Activated naive CD8-positive, alpha-beta T cell treated with anti-CD3 and anti-CD28 coated beads, Interleukin-2, amount 50 U/mL, for 24 hours (primary cell): ENCODE data around the gene ARMH4.
"Not testable (repeated sequence)": the region's sequence is repeated elsewhere in the genome, so short reads cannot be mapped to it uniquely, and the experiment has no call there.

Source experiments
- ATAC-seq: fragments of 150-1000 bp; cut with Tn5 transposase; one replicate; pipeline ENCODE4 v1.10.0; 2021
- DNase-seq: peaks from one replicate; pipeline ENCODE4 v3.0.0; 2021
- H3K27ac Mint-ChIP-seq: one replicate; pipeline ENCODE4 v1.8.0; 2021; ENCODE audit warnings: mild to moderate bottlenecking, mixed read lengths
- H3K27me3 Mint-ChIP-seq: one replicate; pipeline ENCODE4 v1.8.0; 2021; ENCODE audit warnings: mixed read lengths
- H3K36me3 Mint-ChIP-seq: one replicate; pipeline ENCODE4 v1.8.0; 2021; ENCODE audit warnings: low read depth, mixed read lengths
- H3K4me1 Mint-ChIP-seq: one replicate; pipeline ENCODE4 v1.8.0; 2021; ENCODE audit warnings: mixed read lengths
- H3K4me3 Mint-ChIP-seq: one replicate; pipeline ENCODE4 v1.8.0; 2021; ENCODE audit warnings: mild to moderate bottlenecking, moderate library complexity, mixed read lengths
- H3K9me3 Mint-ChIP-seq: one replicate; pipeline ENCODE4 v1.8.0; 2021; ENCODE audit warnings: mixed read lengths

The ARMH4 gene

DNA sequence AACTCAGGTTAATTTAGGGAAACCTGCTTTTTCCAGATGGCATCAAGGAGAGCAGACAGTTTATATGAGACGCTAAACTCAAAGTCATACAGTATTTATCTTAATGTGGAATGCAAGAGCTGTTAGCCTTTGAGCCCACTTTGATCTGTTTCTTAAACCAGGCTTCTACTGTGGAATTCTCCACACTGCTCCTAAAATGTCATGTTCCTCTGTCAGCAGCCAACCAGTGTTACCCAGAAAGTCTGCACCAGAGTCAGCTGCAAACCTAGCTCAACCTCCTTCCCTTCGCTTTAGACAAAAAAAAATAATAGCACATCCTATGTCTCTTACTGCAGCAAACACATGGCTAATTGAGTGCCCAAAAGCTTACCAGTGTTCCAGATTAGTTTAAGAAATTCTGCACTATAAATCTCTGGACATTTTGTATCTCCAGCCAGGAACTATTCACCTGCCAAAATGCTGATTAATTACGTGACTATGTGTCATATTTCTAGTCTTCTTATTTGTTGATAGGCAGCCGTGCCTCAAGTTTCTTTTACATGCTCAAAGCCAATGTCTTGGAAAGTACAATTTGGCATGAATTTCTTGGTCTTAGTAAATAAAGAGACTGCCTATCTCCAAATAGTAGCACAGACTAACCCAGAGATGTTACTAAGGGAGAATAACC is 21.8 kb downstream of the ARMH4 start:
- no peak for ATAC-seq
- no peak overlapping the region for H3K27ac Mint-ChIP-seq
- no peak overlapping the region for H3K4me3 Mint-ChIP-seq
- no peak for DNase-seq
- no peaks in the 10 kb centered on the region for H3K27me3 Mint-ChIP-seq
- no peaks in the 10 kb centered on the region for H3K36me3 Mint-ChIP-seq
- no peaks in the 10 kb centered on the region for H3K4me1 Mint-ChIP-seq
- H3K9me3 Mint-ChIP-seq: peaks cover 11% of the 10 kb centered on the region

- DNase-seq (no peak), ATAC-seq (no peak)
- H3K4me3 Mint-ChIP-seq: no peak overlapping the region
- H3K36me3 Mint-ChIP-seq: no peaks in the 10 kb centered on the region
- peaks cover 11% of the 10 kb centered on the region for H3K9me3 Mint-ChIP-seq
- H3K4me1 Mint-ChIP-seq: no peaks in the 10 kb centered on the region
- H3K27ac Mint-ChIP-seq: no peak overlapping the region
- H3K27me3 Mint-ChIP-seq: no peaks in the 10 kb centered on the region
These were observed 22.8 kb downstream of the ARMH4 start for GRCh38 chr14:58129208-58129607.

- peaks cover 11% of the 10 kb centered on the region for H3K9me3 Mint-ChIP-seq
- no peak overlapping the region for H3K27ac Mint-ChIP-seq
These were observed 23.6 kb downstream of the ARMH4 start for GRCh38 chr14:58128416-58128815.

DNA sequence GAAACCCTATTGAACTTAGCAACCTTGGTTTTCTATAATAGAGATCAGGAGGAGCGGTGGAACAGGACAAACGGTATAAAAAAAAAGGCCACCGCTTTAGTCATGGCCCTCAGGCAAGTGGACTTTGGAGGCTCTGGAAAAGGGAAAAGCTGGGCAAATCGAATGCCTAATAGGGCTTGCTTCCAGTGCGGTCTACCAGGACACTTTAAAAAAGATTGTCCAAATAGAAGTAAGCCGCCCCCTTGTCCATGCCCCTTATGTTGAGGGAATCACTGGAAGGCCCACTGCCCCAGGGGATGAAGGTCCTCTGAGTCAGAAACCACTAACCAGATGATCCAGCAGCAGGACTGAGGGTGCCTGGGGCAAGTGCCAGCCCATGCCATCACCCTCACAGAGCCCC is 29.5 kb downstream of the ARMH4 start:
- H3K4me1 Mint-ChIP-seq, ATAC-seq, H3K4me3 Mint-ChIP-seq, DNase-seq, H3K36me3 Mint-ChIP-seq, H3K27ac Mint-ChIP-seq, H3K27me3 Mint-ChIP-seq: not testable (repeated sequence)
- peaks cover 11% of the 10 kb centered on the region for H3K9me3 Mint-ChIP-seq

More at GRCh38 chr14:58128416-58128815, 23.6 kb downstream of the ARMH4 start:
- Mint-ChIP-seq H3K4me1 (no peaks in the 10 kb centered on the region), H3K36me3 (no peaks in the 10 kb centered on the region), H3K27me3 (no peaks in the 10 kb centered on the region), H3K4me3 (no peak overlapping the region)
- ATAC-seq: no peak
- DNase-seq: no peak

- Mint-ChIP-seq H3K4me1 (no peaks in the 10 kb centered on the region), H3K4me3 (no peak overlapping the region), H3K9me3 (peaks cover 11% of the 10 kb centered on the region), H3K27ac (no peak overlapping the region), H3K36me3 (no peaks in the 10 kb centered on the region), H3K27me3 (peaks cover 7% of the 10 kb centered on the region)
- DNase-seq (no peak), ATAC-seq (no peak)
These were observed 30.4 kb downstream of the ARMH4 start for GRCh38 chr14:58121530-58122186.

DNA sequence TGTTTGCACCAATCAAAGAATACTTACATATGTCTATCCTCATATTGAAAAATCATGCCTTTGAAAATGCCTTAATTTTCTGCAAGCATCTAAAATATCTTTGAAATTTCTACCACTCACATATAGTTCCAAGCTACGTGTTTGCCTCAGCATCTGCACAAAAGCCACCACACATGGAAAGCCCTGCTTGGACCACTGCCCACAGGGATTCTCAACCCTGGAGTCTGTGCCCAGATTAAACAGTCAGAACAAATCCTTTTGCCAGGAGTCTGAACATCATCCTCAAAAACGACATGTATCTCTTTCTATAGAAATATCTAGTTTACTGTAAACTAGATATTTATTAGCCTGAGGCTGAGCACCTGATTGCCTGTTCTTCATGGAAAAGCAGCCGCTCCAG is 32.6 kb downstream of the ARMH4 start:
- Mint-ChIP-seq H3K9me3 (no peaks in the 10 kb centered on the region), H3K4me3 (no peak overlapping the region), H3K27me3 (peaks cover 14% of the 10 kb centered on the region), H3K4me1 (no peaks in the 10 kb centered on the region), H3K36me3 (no peaks in the 10 kb centered on the region), H3K27ac (no peak overlapping the region)
- DNase-seq (no peak), ATAC-seq (no peak)

DNA sequence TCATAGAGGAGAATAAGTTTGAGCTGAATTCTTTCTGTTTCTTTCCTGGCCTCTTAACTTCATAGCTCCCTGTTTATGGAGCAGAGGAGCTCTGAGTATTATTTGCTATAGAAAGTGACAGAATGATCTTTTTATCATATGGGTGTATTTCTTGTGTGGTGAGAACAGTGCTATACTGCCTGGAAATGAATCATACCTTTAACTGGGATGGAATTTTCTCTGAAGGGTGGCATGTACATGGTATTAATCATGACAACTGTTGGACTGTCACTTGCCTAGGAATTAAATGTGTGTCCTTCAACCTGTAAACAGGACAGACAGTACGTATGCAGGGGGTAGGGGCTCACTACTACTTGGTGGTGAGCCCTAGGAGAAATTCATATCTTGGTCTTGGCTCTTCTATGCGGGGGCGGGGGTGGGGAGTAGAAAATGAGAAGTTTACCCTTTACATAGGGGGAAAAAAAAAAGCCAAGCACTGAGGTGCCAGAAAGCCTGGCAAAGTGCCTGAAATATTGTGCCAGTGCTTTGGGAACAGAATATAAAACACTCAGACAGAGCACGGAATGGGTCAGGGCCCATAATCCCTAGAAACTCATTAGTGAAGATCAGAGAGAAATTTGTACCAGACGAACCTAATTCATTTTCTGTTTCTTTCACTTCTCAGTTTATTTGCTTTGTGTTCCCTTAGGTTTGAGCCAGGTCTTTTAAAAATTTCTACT is 33.8 kb downstream of the ARMH4 start:
- no peak for DNase-seq
- H3K9me3 Mint-ChIP-seq: no peaks in the 10 kb centered on the region
- H3K4me1 Mint-ChIP-seq: no peaks in the 10 kb centered on the region
- H3K4me3 Mint-ChIP-seq: no peak overlapping the region
- H3K27me3 Mint-ChIP-seq: peaks cover 16% of the 10 kb centered on the region
- ATAC-seq: no peak
- H3K27ac Mint-ChIP-seq: no peak overlapping the region
- no peaks in the 10 kb centered on the region for H3K36me3 Mint-ChIP-seq

- H3K36me3 Mint-ChIP-seq: no peaks in the 10 kb centered on the region
These were observed 42.3 kb downstream of the ARMH4 start for GRCh38 chr14:58109744-58110143.

DNA sequence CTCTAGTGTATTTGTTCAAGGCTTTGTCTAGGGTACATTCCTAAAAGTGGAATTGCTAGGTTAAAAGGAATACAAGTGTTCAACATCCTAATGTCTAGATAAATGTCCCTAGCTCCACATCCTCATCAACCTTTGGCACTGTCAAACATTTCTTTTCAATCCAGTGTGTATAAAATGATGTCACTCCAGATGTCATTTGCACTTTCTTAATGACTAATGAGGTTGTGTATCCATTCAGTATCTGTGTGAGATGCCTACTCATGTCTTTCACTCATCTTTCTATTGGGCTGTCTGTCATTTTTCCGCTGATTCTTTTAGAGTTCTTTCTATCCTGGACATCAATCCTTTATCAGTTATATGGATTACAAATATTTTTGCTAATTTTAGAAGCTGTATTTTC is 43.3 kb downstream of the ARMH4 start:
- Mint-ChIP-seq H3K27ac (no peak overlapping the region), H3K9me3 (no peaks in the 10 kb centered on the region), H3K4me3 (no peak overlapping the region), H3K4me1 (no peaks in the 10 kb centered on the region), H3K27me3 (peaks cover 6% of the 10 kb centered on the region), H3K36me3 (no peaks in the 10 kb centered on the region)
- ATAC-seq (peak; percentile 46), DNase-seq (no peak)

More at GRCh38 chr14:58109744-58110143, 42.3 kb downstream of the ARMH4 start:
- H3K4me1 Mint-ChIP-seq: no peaks in the 10 kb centered on the region
- ATAC-seq (no peak), DNase-seq (no peak)
- peaks cover 9% of the 10 kb centered on the region for H3K27me3 Mint-ChIP-seq
- H3K27ac Mint-ChIP-seq: no peak overlapping the region
- no peak overlapping the region for H3K4me3 Mint-ChIP-seq
- no peaks in the 10 kb centered on the region for H3K9me3 Mint-ChIP-seq

- Mint-ChIP-seq H3K27ac (no peak overlapping the region), H3K4me3 (no peak overlapping the region), H3K9me3 (no peaks in the 10 kb centered on the region), H3K27me3 (peaks cover 6% of the 10 kb centered on the region), H3K36me3 (no peaks in the 10 kb centered on the region), H3K4me1 (no peaks in the 10 kb centered on the region)
- DNase-seq: peak; percentile 7
- no peak for ATAC-seq
These were observed 44.0 kb downstream of the ARMH4 start for GRCh38 chr14:58107947-58108552.

- no peak for ATAC-seq
- no peak overlapping the region for H3K27ac Mint-ChIP-seq
- peaks cover 6% of the 10 kb centered on the region for H3K27me3 Mint-ChIP-seq
- no peaks in the 10 kb centered on the region for H3K9me3 Mint-ChIP-seq
- H3K4me1 Mint-ChIP-seq: no peaks in the 10 kb centered on the region
- no peak for DNase-seq
- no peak overlapping the region for H3K4me3 Mint-ChIP-seq
- no peaks in the 10 kb centered on the region for H3K36me3 Mint-ChIP-seq
These were observed 45.0 kb downstream of the ARMH4 start for GRCh38 chr14:58107041-58107440.

DNA sequence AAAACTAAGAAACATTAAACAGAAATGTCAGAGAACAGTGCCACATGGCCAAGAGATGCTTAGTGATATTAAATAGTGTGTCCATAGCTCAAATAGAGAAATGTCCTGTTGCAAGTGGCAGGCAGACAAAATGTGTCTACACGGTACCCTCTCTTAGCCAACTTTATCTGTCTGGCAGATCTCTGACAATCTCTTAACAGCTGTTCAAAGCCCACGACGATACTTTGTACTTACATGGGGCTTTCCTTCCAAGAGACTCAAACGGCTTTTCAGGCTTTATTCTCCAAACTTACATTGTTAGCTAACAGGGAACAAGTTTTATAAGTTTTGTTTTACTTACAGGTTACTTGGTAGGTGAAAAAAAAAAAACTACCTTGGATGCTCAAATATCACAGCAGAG is 45.6 kb downstream of the ARMH4 start:
- no peak for ATAC-seq
- Mint-ChIP-seq H3K4me1 (no peaks in the 10 kb centered on the region), H3K36me3 (no peaks in the 10 kb centered on the region), H3K27me3 (peaks cover 6% of the 10 kb centered on the region), H3K27ac (no peak overlapping the region), H3K9me3 (no peaks in the 10 kb centered on the region), H3K4me3 (no peak overlapping the region)
- no peak for DNase-seq

- no peaks in the 10 kb centered on the region for H3K9me3 Mint-ChIP-seq
- H3K4me3 Mint-ChIP-seq: no peak overlapping the region
- peaks cover 5% of the 10 kb centered on the region for H3K27me3 Mint-ChIP-seq
- no peak overlapping the region for H3K27ac Mint-ChIP-seq
- ATAC-seq: no peak
- no peaks in the 10 kb centered on the region for H3K36me3 Mint-ChIP-seq
- no peak for DNase-seq
- no peaks in the 10 kb centered on the region for H3K4me1 Mint-ChIP-seq
These were observed 47.2 kb downstream of the ARMH4 start for GRCh38 chr14:58104808-58105207.

DNA sequence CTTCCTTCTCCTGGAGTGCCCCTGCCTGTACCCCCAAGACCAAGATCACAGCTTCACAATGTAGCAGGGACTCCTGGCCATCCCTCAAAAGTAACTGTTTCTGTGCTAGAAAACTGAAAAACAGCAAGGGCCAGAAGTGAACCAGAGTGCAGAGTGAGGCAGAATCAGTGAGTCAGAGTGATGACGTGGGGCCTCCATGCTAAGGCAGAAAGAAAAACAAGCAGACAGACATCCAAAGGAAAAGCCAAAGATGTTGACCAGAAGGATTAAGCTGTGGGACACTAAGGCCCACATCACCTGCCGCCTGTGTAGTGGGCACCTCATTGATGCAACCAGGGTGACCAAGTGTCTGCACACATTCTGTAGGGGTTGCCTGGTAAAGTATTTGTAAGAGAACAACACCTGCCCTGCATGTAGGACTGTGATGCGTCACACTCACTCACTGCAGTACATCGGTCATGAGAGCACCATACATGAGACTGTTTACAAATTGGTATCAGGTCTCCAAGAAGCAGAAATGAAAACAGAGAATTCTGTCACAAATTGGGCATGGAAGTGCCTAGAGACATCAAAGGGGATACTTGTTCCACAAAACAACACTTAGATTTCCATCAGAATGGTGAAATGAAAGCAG is 51.2 kb downstream of the ARMH4 start:
- ATAC-seq (no peak), DNase-seq (no peak)
- peaks cover 3% of the 10 kb centered on the region for H3K27me3 Mint-ChIP-seq
- no peaks in the 10 kb centered on the region for H3K36me3 Mint-ChIP-seq
- H3K4me1 Mint-ChIP-seq: no peaks in the 10 kb centered on the region
- H3K9me3 Mint-ChIP-seq: no peaks in the 10 kb centered on the region
- no peak overlapping the region for H3K4me3 Mint-ChIP-seq
- H3K27ac Mint-ChIP-seq: no peak overlapping the region
